ENCODE results near the gene RAB11FIP5. TPM values are rescaled to one million over a fixed set of nuclear protein-coding genes. Genes with fewer than 3 reads are reported as not detected.

RAB11FIP5 gene
- total RNA-seq, 1 experiment from 2014 or later: 20.8 TPM

DNA sequence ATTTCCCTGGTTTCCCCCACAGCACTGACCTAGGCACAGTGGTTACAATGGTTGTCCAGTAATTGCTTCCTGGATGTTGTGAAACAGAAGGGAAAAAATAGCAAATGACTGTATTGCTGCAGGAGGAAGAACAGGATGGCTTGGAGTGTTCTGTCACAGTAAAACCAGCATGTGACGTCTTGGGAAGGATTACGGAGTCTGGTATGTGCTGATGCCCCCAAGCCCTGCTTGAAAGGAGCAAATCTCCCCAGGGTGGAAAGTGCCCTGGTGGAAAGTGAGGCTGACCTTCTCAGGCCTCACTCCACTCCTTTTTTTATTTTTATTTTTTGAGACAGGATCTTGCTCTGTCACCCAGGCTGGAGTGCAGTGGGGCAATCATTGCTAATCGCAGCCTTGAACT lies 7.8 kb downstream of the RAB11FIP5 start:
- H3K9me3 ChIP-seq (ENCODE audit: control insufficient read depth in 1 of 2, insufficient read depth in 1 of 2, low read depth in 1 of 2, low read length in 2 of 2): no peaks in the 10 kb centered on the region
- no peak overlapping the region for H2AFZ ChIP-seq (ENCODE audit: low read depth, low read length, poor library complexity, severe bottlenecking)
- no peak overlapping the region for H3K9ac ChIP-seq (ENCODE audit: low read length)
- no peak for DNase-seq (ENCODE audit: low read depth, low spot score)
- RAD21 ChIA-PET (ENCODE audit: low non-redundant PET in 1 of 2, low total read pairs in 2 of 2, uncharacterized antibody in 2 of 2, unreplicated experiment in 2 of 2): no interaction called here
- intact Hi-C loops (cut with micrococcal nuclease): no loop called here
- H3K36me3 ChIP-seq (ENCODE audit: control insufficient read depth in 1 of 2, insufficient read depth in 2 of 2, low read length in 2 of 2): no peaks in the 10 kb centered on the region; a peak in 1 of 4 replicates
- H3K27ac ChIP-seq (ENCODE audit: low read depth, low read length): no peak overlapping the region
- no TSS peak for BruUV-seq (replicated peaks)
- no peaks in the 10 kb centered on the region for H4K20me1 ChIP-seq (ENCODE audit: insufficient read depth)
- peaks cover 0 to 8% of the 10 kb centered on the region in 2 experiments; a peak in 2 of 4 replicates for H3K4me1 ChIP-seq (ENCODE audit: control insufficient read depth in 1 of 2, insufficient read depth in 2 of 2, low read length in 2 of 2)
- no peak for ATAC-seq
- H3K27me3 ChIP-seq (ENCODE audit: insufficient read depth, low read length): no peaks in the 10 kb centered on the region
- H3K4me3 ChIP-seq (replicated peaks in 1 of 2; ENCODE audit: low read depth in 1 of 2, low read length in 2 of 2): no peak overlapping the region
- H3K79me2 ChIP-seq (ENCODE audit: insufficient read depth, low read length): peaks cover 72% of the 10 kb centered on the region
- CTCF ChIA-PET: no interaction called here
- TF ChIP-seq TCF7L2 (IDR thresholded peaks at IDR 0.05; ENCODE audit: borderline replicate concordance, extremely low read depth, insufficient read depth, insufficient read length): no peak
- TF ChIP-seq ELF1 (IDR thresholded peaks at IDR 0.05; ENCODE audit: borderline replicate concordance, low read depth): no peak
- TF ChIP-seq EZH2 (IDR thresholded peaks at IDR 0.05): no peak
- TF ChIP-seq CBX3 (IDR thresholded peaks at IDR 0.05; ENCODE audit: low read depth): no peak
- no peak for TF ChIP-seq ZFX (IDR thresholded peaks at IDR 0.05)
- TF ChIP-seq, protein P1, sequence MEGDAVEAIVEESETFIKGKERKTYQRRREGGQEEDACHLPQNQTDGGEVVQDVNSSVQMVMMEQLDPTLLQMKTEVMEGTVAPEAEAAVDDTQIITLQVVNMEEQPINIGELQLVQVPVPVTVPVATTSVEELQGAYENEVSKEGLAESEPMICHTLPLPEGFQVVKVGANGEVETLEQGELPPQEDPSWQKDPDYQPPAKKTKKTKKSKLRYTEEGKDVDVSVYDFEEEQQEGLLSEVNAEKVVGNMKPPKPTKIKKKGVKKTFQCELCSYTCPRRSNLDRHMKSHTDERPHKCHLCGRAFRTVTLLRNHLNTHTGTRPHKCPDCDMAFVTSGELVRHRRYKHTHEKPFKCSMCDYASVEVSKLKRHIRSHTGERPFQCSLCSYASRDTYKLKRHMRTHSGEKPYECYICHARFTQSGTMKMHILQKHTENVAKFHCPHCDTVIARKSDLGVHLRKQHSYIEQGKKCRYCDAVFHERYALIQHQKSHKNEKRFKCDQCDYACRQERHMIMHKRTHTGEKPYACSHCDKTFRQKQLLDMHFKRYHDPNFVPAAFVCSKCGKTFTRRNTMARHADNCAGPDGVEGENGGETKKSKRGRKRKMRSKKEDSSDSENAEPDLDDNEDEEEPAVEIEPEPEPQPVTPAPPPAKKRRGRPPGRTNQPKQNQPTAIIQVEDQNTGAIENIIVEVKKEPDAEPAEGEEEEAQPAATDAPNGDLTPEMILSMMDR (IDR thresholded peaks at IDR 0.05 in 2 of 3, conservative IDR thresholded peaks at IDR 0.05 in 1 of 3; ENCODE audit: borderline replicate concordance in 1 of 3, insufficient read depth in 1 of 3, low read depth in 2 of 3, low read length in 2 of 3): no peak
- TF ChIP-seq, protein P2, sequence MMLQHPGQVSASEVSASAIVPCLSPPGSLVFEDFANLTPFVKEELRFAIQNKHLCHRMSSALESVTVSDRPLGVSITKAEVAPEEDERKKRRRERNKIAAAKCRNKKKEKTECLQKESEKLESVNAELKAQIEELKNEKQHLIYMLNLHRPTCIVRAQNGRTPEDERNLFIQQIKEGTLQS (IDR thresholded peaks at IDR 0.05): no peak
- no peak for TF ChIP-seq EZH2phosphoT487 (IDR thresholded peaks at IDR 0.05; ENCODE audit: borderline replicate concordance)
- no peak for TF ChIP-seq SRF (IDR thresholded peaks at IDR 0.05; ENCODE audit: low read depth)
- no peak for TF ChIP-seq ZNF274 (IDR thresholded peaks at IDR 0.05; ENCODE audit: low read depth, low read length)
- no peak for TF ChIP-seq FOSL1 (IDR thresholded peaks at IDR 0.05; ENCODE audit: low read depth)
- TF ChIP-seq, protein P3, sequence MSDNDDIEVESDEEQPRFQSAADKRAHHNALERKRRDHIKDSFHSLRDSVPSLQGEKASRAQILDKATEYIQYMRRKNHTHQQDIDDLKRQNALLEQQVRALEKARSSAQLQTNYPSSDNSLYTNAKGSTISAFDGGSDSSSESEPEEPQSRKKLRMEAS (IDR thresholded peaks at IDR 0.05): no peak
- TF ChIP-seq, protein P4, sequence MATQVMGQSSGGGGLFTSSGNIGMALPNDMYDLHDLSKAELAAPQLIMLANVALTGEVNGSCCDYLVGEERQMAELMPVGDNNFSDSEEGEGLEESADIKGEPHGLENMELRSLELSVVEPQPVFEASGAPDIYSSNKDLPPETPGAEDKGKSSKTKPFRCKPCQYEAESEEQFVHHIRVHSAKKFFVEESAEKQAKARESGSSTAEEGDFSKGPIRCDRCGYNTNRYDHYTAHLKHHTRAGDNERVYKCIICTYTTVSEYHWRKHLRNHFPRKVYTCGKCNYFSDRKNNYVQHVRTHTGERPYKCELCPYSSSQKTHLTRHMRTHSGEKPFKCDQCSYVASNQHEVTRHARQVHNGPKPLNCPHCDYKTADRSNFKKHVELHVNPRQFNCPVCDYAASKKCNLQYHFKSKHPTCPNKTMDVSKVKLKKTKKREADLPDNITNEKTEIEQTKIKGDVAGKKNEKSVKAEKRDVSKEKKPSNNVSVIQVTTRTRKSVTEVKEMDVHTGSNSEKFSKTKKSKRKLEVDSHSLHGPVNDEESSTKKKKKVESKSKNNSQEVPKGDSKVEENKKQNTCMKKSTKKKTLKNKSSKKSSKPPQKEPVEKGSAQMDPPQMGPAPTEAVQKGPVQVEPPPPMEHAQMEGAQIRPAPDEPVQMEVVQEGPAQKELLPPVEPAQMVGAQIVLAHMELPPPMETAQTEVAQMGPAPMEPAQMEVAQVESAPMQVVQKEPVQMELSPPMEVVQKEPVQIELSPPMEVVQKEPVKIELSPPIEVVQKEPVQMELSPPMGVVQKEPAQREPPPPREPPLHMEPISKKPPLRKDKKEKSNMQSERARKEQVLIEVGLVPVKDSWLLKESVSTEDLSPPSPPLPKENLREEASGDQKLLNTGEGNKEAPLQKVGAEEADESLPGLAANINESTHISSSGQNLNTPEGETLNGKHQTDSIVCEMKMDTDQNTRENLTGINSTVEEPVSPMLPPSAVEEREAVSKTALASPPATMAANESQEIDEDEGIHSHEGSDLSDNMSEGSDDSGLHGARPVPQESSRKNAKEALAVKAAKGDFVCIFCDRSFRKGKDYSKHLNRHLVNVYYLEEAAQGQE (IDR thresholded peaks at IDR 0.05; ENCODE audit: low read depth): no peak
- TF ChIP-seq EGR1 (IDR thresholded peaks at IDR 0.05; ENCODE audit: low read depth): no peak
- no peak for TF ChIP-seq SIN3A (IDR thresholded peaks at IDR 0.05; ENCODE audit: low read depth)
- no peak overlapping the region for H3K4me2 ChIP-seq (ENCODE audit: low read length)
- POLR2A ChIA-PET: no interaction called here
- H3K9me2 ChIP-seq (ENCODE audit: insufficient read depth): no peaks in the 10 kb centered on the region

All from HCT116 (cell line).